Keratinocyte (primary cell): ENCODE measurements around the gene GARNL3. TPM values are rescaled to one million over a fixed set of nuclear protein-coding genes. Genes with fewer than 3 reads are reported as not detected.

ENCODE experiments used
- DNase-seq: peaks from one replicate; pipeline ENCODE4 v3.0.0-alpha.2; 2011; ENCODE audit warnings: low read depth, missing footprints, low spot score
- FAIRE-seq: peaks from 2 replicates; lab custom pipeline; 2011; peaks lifted over from hg19 to GRCh38; lab: Jason Lieb, UNC
- H2AFZ ChIP-seq: 2 replicates; pipeline ENCODE4 v1.6.0; 2012; ENCODE audit warnings: low read length, control low read depth, inconsistent platforms; ENCODE audit not compliant: control insufficient read depth
- H3K27ac ChIP-seq: 2 replicates; pipeline ENCODE4 v1.5.1; 2011; ENCODE audit warnings: low read length; ENCODE audit not compliant: control insufficient read depth, insufficient read depth
- H3K27me3 ChIP-seq: 3 replicates; pipeline ENCODE4 v1.6.0; 2011; ENCODE audit warnings: low read length; ENCODE audit not compliant: control insufficient read depth, insufficient read depth; ENCODE audit errors: extremely low read depth
- H3K36me3 ChIP-seq, 2 experiments: 2 replicates in 1 of 2; 3 replicates in 1 of 2; pipeline ENCODE4 v1.5.1; 2011; ENCODE audit warnings: low read length in 2 of 2, mild to moderate bottlenecking in 1 of 2; ENCODE audit not compliant: control insufficient read depth in 2 of 2, insufficient read depth in 2 of 2; ENCODE audit errors: extremely low read depth in 1 of 2
- H3K4me1 ChIP-seq: 3 replicates; pipeline ENCODE4 v1.5.1; 2011; ENCODE audit warnings: low read length; ENCODE audit not compliant: control insufficient read depth, insufficient read depth; ENCODE audit errors: extremely low read depth
- H3K4me2 ChIP-seq: 3 replicates; pipeline ENCODE4 v1.6.0; 2011; ENCODE audit warnings: low read depth, low read length; ENCODE audit not compliant: control insufficient read depth, insufficient read depth; ENCODE audit errors: extremely low read depth
- H3K4me3 ChIP-seq, 3 experiments: fragments of 200-600 bp in 1 of 3; sonication (generic) in 1 of 3; 2 replicates in 2 of 3; 3 replicates in 1 of 3; pipeline ENCODE4 v1.5.1; 2011 to 2016; ENCODE audit warnings: low read length in 3 of 3, mild to moderate bottlenecking in 3 of 3, control low read depth in 2 of 3, inconsistent platforms in 1 of 3, low read depth in 1 of 3, mixed read lengths in 1 of 3, mixed run types in 1 of 3, moderate library complexity in 1 of 3; ENCODE audit not compliant: control insufficient read depth in 2 of 3, insufficient read depth in 2 of 3; ENCODE audit errors: extremely low read depth in 1 of 3
- H3K79me2 ChIP-seq: 2 replicates; pipeline ENCODE4 v1.6.0; 2012; ENCODE audit warnings: low read length; ENCODE audit not compliant: control insufficient read depth, insufficient read depth
- H3K9ac ChIP-seq: 3 replicates; pipeline ENCODE4 v1.6.0; 2011; ENCODE audit warnings: low read length; ENCODE audit not compliant: control insufficient read depth, insufficient read depth; ENCODE audit errors: extremely low read depth
- H3K9me1 ChIP-seq: 3 replicates; pipeline ENCODE4 v1.6.0; 2011; ENCODE audit warnings: low read length; ENCODE audit not compliant: control insufficient read depth, insufficient read depth; ENCODE audit errors: extremely low read depth
- H3K9me3 ChIP-seq: 2 replicates; pipeline ENCODE4 v1.5.1; 2012; ENCODE audit warnings: low read depth, low read length; ENCODE audit not compliant: control insufficient read depth
- H4K20me1 ChIP-seq: 3 replicates; pipeline ENCODE4 v1.6.0; 2011; ENCODE audit warnings: low read length; ENCODE audit not compliant: control insufficient read depth, insufficient read depth; ENCODE audit errors: extremely low read depth
- EZH2 ChIP-seq: IDR thresholded peaks from one replicate; pipeline ENCODE4 v1.6.1; 2012; ENCODE audit warnings: inconsistent platforms, mild to moderate bottlenecking, low read length, moderate library complexity
- dilution Hi-C: fragments of 300-500 bp; cut with MboI; formaldehyde crosslinking; loops from one replicate; pipeline ENCODE4 v1.7.0; 2020; ENCODE audit warnings: low sequenced_read_pairs; ENCODE audit not compliant: extremely low pct_ligation_motif_present
- polyA plus RNA-seq, 5 experiments: library from polyadenylated mRNA; depleted of rRNA in 3 of 5; stranded (reverse) in 3 of 5; stranded (forward) in 1 of 5; unstranded in 1 of 5; fragments of >200 nt; gene quantifications; 1 replicate in 1 of 5; 2 replicates in 3 of 5; 3 replicates in 1 of 5; pipeline versions ENCODE4 v1.2.1 to v1.2.3, GENCODE V29; 2011 to 2012; ENCODE audit warnings: missing spikeins in 2 of 5, low read depth in 1 of 5, low replicate concordance in 1 of 5
- TF ChIP-seq, protein P1 (sequence below), 3 experiments: IDR thresholded peaks in 1 of 3; conservative IDR thresholded peaks in 1 of 3; optimal IDR thresholded peaks in 1 of 3; 2 replicates in 2 of 3; 3 replicates in 1 of 3; pipeline versions ENCODE3 to v1.5.1; 2011; ENCODE audit warnings: low read length in 3 of 3, mild to moderate bottlenecking in 3 of 3, moderate library complexity in 2 of 3, control low read depth in 1 of 3, inconsistent platforms in 1 of 3; ENCODE audit not compliant: insufficient read depth in 2 of 3; ENCODE audit errors: extremely low read depth in 1 of 3

GARNL3 gene
- polyA plus RNA-seq, 1 donor (not counting 4 experiments of a cell fraction or from before 2014, with no cell fraction given) = 2.4 TPM

- no peak for DNase-seq
- no peaks in the 10 kb centered on the region for H3K9me3 ChIP-seq
- H3K36me3 ChIP-seq = peaks cover 0 to 2% of the 10 kb centered on the region in 2 experiments
- TF ChIP-seq, protein P1, sequence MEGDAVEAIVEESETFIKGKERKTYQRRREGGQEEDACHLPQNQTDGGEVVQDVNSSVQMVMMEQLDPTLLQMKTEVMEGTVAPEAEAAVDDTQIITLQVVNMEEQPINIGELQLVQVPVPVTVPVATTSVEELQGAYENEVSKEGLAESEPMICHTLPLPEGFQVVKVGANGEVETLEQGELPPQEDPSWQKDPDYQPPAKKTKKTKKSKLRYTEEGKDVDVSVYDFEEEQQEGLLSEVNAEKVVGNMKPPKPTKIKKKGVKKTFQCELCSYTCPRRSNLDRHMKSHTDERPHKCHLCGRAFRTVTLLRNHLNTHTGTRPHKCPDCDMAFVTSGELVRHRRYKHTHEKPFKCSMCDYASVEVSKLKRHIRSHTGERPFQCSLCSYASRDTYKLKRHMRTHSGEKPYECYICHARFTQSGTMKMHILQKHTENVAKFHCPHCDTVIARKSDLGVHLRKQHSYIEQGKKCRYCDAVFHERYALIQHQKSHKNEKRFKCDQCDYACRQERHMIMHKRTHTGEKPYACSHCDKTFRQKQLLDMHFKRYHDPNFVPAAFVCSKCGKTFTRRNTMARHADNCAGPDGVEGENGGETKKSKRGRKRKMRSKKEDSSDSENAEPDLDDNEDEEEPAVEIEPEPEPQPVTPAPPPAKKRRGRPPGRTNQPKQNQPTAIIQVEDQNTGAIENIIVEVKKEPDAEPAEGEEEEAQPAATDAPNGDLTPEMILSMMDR (optimal IDR thresholded peaks at IDR 0.05 in 1 of 3, IDR thresholded peaks at IDR 0.05 in 1 of 3, conservative IDR thresholded peaks at IDR 0.05 in 1 of 3; ENCODE audit: extremely low read depth in 1 of 3, insufficient read depth in 2 of 3, low read length in 3 of 3) = peak in 1 of 3 experiments; percentile 18
- TF ChIP-seq EZH2 = no peak
- no peak overlapping the region for H3K4me3 ChIP-seq
- peak; percentile 44 for FAIRE-seq
- dilution Hi-C loops = no loop called here
- no peaks in the 10 kb centered on the region for H3K79me2 ChIP-seq
- no peaks in the 10 kb centered on the region for H4K20me1 ChIP-seq
- no peak overlapping the region for H3K9ac ChIP-seq
- no peak overlapping the region for H3K27ac ChIP-seq
- no peaks in the 10 kb centered on the region for H3K9me1 ChIP-seq
- no peaks in the 10 kb centered on the region for H3K27me3 ChIP-seq
- H3K4me1 ChIP-seq = peaks cover 21% of the 10 kb centered on the region
- no peak overlapping the region for H2AFZ ChIP-seq
- H3K4me2 ChIP-seq = peak overlapping the region; percentile 31
Observed at GRCh38 chr9:127318651-127319167, 54.1 kb downstream of the GARNL3 start.

DNA sequence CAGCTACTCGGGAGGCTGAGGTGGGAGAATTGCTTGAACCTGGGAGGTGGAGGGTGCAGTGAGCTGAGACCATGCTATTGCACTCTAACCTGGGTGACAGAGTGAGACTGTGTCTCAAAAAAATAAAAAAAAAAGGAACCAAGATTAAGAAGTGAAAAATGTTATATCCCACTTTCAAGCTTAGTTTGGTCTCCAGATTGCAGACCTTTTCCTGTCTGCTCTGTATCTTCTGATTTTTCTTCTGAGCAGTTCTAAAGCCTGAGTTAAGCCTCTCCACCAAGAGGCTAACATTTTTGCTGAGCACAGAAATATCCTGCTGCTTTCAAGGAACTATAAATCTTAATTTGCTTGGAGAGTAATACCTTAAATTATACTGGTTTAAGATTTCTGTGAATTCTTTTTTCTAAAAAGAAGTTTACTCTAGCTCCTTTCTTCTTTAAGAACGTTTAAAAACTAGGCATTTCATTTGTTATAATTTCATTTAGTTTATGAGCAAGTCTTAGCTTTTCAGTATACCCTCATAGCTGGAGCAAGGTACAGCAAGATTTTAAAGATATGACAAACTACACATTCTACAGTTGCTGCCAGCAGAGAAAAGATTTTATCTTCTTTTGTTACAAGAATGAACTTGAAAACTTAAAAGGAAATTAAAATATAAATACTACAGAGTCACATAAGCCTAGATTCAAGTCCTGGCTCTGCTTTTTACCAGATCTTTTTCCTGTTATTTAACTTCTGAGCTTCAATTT, 55.0 kb downstream of the GARNL3 start:
- Histone ChIP-seq H3K9me3 (no peaks in the 10 kb centered on the region), H3K36me3 (peaks cover 0 to 2% of the 10 kb centered on the region in 2 experiments), H3K4me1 (peaks cover 21% of the 10 kb centered on the region), H4K20me1 (no peaks in the 10 kb centered on the region), H3K79me2 (no peaks in the 10 kb centered on the region), H3K27ac (no peak overlapping the region), H2AFZ (no peak overlapping the region), H3K27me3 (no peaks in the 10 kb centered on the region), H3K9ac (no peak overlapping the region), H3K9me1 (no peaks in the 10 kb centered on the region), H3K4me2 (no peak overlapping the region), H3K4me3 (no peak overlapping the region)
- no peak for DNase-seq
- TF ChIP-seq, protein P1 (optimal IDR thresholded peaks at IDR 0.05 in 1 of 3, IDR thresholded peaks at IDR 0.05 in 1 of 3, conservative IDR thresholded peaks at IDR 0.05 in 1 of 3; ENCODE audit: extremely low read depth in 1 of 3, insufficient read depth in 2 of 3, low read length in 3 of 3) = no peak
- no peak for TF ChIP-seq EZH2
- dilution Hi-C loops = no loop called here
- FAIRE-seq = no peak
